H1 (cell line): ENCODE data around the gene CEACAM16.

ENCODE experiments used
- CEBPB ChIP-seq: IDR thresholded peaks from 2 replicates; pipeline ENCODE4 v1.6.1; 2012; ENCODE audit warnings: low read depth, low read length
- CTCF ChIP-seq, 3 experiments: IDR thresholded peaks; 1 replicate in 2 of 3; 2 replicates in 1 of 3; pipeline versions ENCODE4 v1.5.1 to v1.6.1; 2011; ENCODE audit warnings: low read length in 3 of 3, mild to moderate bottlenecking in 3 of 3, inconsistent platforms in 2 of 3, low read depth in 1 of 3, moderate library complexity in 1 of 3; ENCODE audit not compliant: insufficient read depth in 1 of 3; ENCODE audit errors: control extremely low read depth in 1 of 3
- POLR2A ChIP-seq, 2 experiments: IDR thresholded peaks; 1 replicate in 1 of 2; 2 replicates in 1 of 2; pipeline ENCODE4 v1.6.1; 2011; ENCODE audit warnings: low read depth in 2 of 2, low read length in 2 of 2, mild to moderate bottlenecking in 2 of 2; ENCODE audit errors: control extremely low read depth in 1 of 2

DNA sequence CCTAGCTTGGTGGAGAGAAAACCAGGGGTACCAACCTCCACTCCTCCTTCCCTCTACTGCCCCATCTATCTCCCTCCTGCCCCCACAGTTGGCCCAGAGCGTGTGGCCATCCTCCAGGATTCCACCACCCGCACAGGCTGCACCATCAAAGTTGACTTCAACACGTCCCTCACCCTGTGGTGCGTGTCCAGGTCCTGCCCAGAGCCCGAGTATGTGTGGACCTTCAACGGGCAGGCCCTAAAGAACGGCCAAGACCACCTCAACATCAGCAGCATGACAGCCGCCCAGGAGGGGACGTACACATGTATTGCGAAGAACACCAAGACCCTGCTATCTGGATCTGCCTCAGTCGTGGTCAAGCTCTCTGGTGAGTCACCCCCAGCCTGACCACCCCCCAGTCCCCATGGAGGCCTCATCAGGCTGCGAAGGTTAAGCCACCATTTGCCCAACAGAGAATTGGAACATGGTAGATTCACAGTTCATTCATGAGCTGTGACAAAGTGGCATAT, 6.6 kb downstream of the CEACAM16 start:
- TF ChIP-seq CEBPB (no peak), POLR2A (IDR thresholded peaks at IDR 0.05; ENCODE audit: control extremely low read depth in 1 of 2, low read depth in 2 of 2, low read length in 2 of 2) (no peak), CTCF (IDR thresholded peaks at IDR 0.05; ENCODE audit: control extremely low read depth in 1 of 3, insufficient read depth in 1 of 3, low read depth in 1 of 3, low read length in 3 of 3) (no peak)
